ENCODE measurements around the gene PTPRC. TPM values are rescaled to one million over a fixed set of nuclear protein-coding genes. Genes with fewer than 3 reads are reported as not detected.

Gene PTPRC
- total RNA-seq, 4 donors from 2014 or later = 4.7 to 11.4 (median 6.7) TPM

DNA sequence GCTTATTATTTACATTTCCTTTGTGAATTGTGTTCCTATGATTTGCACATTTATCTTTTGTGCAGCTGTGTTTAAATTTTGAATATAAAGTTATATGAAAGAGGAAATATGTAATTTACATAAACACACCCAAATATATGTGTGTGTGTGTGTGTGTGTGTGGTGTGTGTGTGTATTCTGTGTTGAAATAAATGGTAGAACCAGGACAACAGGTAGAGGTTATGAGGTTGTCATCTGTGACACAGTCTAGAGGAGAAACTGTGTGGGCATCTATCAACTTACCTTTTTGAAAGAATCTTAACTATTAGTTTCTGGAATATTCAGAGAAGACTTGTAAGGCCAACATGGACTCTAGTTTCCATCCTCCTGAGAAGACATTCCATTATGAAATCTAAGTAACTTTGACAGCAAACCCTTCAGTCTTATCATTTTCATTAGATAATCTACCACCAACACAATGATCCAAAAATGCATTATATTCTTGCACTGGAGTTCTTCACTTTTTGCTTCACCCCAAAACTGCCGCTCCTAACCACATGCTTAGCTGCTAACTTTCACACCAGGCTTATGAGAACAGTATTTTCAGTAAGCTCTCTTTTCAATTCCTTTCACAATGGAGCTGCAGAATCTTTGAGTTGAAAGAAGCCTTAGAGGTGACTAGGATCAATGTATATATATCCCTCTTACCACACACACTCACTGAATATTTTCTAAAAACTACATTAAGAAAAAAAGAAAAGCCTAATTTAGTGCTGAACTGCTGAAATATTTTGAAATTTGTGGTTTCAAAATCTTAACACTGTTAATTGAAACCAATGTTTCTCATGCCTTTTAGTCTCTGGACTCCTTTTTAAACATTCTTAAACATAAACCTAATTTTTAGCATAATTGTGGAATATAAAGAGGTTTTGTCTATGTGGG, 21.8 kb downstream of the PTPRC start:
- Histone ChIP-seq H3K4me3 (no peak overlapping the region), H3K9me3 (no peaks in the 10 kb centered on the region), H3K27ac (no peak overlapping the region), H3K4me1 (peaks cover 8% of the 10 kb centered on the region), H3K36me3 (no peaks in the 10 kb centered on the region), H3K27me3 (no peaks in the 10 kb centered on the region)
- no peak for DNase-seq (ENCODE audit: low spot score in 2 of 2)
- 94% methylated on average over 1 of the region's 1 CpG for WGBS
- TF ChIP-seq POLR2AphosphoS5 (IDR thresholded peaks at IDR 0.05) (no peak), POLR2A (IDR thresholded peaks at IDR 0.05) (no peak), EP300 (IDR thresholded peaks at IDR 0.05) (no peak)
- TF ChIP-seq, protein P1, sequence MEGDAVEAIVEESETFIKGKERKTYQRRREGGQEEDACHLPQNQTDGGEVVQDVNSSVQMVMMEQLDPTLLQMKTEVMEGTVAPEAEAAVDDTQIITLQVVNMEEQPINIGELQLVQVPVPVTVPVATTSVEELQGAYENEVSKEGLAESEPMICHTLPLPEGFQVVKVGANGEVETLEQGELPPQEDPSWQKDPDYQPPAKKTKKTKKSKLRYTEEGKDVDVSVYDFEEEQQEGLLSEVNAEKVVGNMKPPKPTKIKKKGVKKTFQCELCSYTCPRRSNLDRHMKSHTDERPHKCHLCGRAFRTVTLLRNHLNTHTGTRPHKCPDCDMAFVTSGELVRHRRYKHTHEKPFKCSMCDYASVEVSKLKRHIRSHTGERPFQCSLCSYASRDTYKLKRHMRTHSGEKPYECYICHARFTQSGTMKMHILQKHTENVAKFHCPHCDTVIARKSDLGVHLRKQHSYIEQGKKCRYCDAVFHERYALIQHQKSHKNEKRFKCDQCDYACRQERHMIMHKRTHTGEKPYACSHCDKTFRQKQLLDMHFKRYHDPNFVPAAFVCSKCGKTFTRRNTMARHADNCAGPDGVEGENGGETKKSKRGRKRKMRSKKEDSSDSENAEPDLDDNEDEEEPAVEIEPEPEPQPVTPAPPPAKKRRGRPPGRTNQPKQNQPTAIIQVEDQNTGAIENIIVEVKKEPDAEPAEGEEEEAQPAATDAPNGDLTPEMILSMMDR (IDR thresholded peaks at IDR 0.05) = no peak

GRCh38 chr1:198662821-198663220, 24.0 kb downstream of the PTPRC start:
- Histone ChIP-seq H3K36me3 (no peaks in the 10 kb centered on the region), H3K27ac (no peak overlapping the region), H3K4me3 (no peak overlapping the region), H3K4me1 (peaks cover 3% of the 10 kb centered on the region), H3K9me3 (no peaks in the 10 kb centered on the region), H3K27me3 (no peaks in the 10 kb centered on the region)
- TF ChIP-seq POLR2AphosphoS5 (IDR thresholded peaks at IDR 0.05) (no peak), EP300 (IDR thresholded peaks at IDR 0.05) (no peak), POLR2A (IDR thresholded peaks at IDR 0.05) (no peak)
- TF ChIP-seq, protein P1 (IDR thresholded peaks at IDR 0.05) = no peak
- no peak for DNase-seq (ENCODE audit: low spot score in 2 of 2)
- 82% methylated on average over 5 of the region's 5 CpGs for WGBS

DNA sequence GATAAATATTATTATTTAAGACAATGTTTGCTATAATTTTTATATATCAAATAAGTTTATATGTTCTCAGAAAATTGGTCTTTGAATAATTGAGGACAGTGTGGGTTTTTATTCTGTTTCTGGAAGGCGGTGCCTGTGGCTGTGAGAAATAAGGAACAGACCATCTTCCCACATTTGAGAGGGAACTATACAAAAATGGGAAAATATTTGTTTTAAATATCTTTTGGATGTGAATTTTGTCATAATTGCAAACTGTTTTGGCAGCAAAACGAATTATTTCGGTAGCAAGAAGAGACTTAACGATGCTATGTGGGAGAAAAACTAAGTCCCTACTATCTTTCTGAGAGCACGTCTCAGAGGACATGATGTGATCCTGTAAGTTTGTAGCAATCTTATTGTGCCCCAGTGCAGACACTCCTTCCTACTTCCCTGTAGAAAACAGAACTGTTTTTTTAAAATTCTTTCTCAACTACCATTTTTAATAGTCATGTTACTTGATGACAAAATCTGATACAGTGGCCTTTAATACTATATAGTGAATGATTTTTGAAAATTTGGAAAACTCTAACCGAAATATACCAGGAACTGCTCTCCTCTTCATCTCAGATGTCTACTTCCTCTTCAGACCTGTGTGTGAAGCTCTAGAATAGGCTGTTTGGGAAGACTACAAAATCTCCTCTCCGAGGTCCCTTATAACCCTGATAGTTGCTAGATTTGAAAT, 25.4 kb downstream of the PTPRC start:
- no peaks in the 10 kb centered on the region for H3K36me3 ChIP-seq
- no peak for TF ChIP-seq POLR2AphosphoS5 (IDR thresholded peaks at IDR 0.05)
- TF ChIP-seq, protein P1 (IDR thresholded peaks at IDR 0.05) = no peak
- no peak for TF ChIP-seq EP300 (IDR thresholded peaks at IDR 0.05)
- TF ChIP-seq POLR2A (IDR thresholded peaks at IDR 0.05) = no peak
- H3K4me1 ChIP-seq = peaks cover 3% of the 10 kb centered on the region
- no peak overlapping the region for H3K4me3 ChIP-seq
- 65% methylated on average over 7 of the region's 7 CpGs for WGBS
- no peak for DNase-seq (ENCODE audit: low spot score in 2 of 2)
- no peak overlapping the region for H3K27ac ChIP-seq
- no peaks in the 10 kb centered on the region for H3K27me3 ChIP-seq
- H3K9me3 ChIP-seq = no peaks in the 10 kb centered on the region

DNA sequence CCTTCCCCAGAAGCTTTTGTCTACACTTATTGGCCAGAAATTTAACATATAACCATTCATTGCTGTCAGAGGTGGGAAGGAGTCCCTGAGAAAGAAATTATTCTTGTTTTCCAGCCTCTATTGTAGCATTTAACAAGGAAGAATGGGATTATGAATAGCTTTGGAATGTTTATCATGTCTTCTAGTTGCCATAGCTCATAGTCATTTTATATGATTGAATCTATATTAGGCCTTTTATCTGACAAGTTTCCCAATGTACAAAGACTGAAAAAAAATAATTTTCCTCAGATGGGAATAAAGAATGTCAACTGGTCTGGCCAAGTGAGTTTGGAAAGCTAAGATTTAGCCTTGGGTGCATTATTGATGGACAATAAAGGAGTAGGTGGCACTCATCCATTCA, 28.3 kb downstream of the PTPRC start:
- no peak overlapping the region for H3K27ac ChIP-seq
- peaks cover 3% of the 10 kb centered on the region for H3K4me1 ChIP-seq
- DNase-seq (ENCODE audit: low spot score in 2 of 2) = no peak
- no peaks in the 10 kb centered on the region for H3K27me3 ChIP-seq
- H3K36me3 ChIP-seq = no peaks in the 10 kb centered on the region
- H3K4me3 ChIP-seq = no peak overlapping the region
- H3K9me3 ChIP-seq = no peaks in the 10 kb centered on the region
- TF ChIP-seq POLR2AphosphoS5 (IDR thresholded peaks at IDR 0.05) = no peak
- TF ChIP-seq, protein P1 (IDR thresholded peaks at IDR 0.05) = no peak
- no peak for TF ChIP-seq EP300 (IDR thresholded peaks at IDR 0.05)
- no peak for TF ChIP-seq POLR2A (IDR thresholded peaks at IDR 0.05)

- no peak for TF ChIP-seq POLR2AphosphoS5 (IDR thresholded peaks at IDR 0.05)
- TF ChIP-seq POLR2A (IDR thresholded peaks at IDR 0.05) = no peak
- TF ChIP-seq, protein P1 (IDR thresholded peaks at IDR 0.05) = no peak
- TF ChIP-seq EP300 (IDR thresholded peaks at IDR 0.05) = no peak
- no peak overlapping the region for H3K27ac ChIP-seq
- no peaks in the 10 kb centered on the region for H3K27me3 ChIP-seq
Observed at GRCh38 chr1:198667807-198668206, 29.0 kb downstream of the PTPRC start.

More at GRCh38 chr1:198667807-198668206, 29.0 kb downstream of the PTPRC start:
- no peak for DNase-seq (ENCODE audit: low spot score in 2 of 2)
- H3K36me3 ChIP-seq = no peaks in the 10 kb centered on the region
- H3K4me3 ChIP-seq = no peak overlapping the region
- H3K4me1 ChIP-seq = peaks cover 3% of the 10 kb centered on the region
- no peaks in the 10 kb centered on the region for H3K9me3 ChIP-seq

All from suprapubic skin (tissue), 4 donors.